ENCODE results near the gene AMOTL2. TPM values are rescaled to one million over a fixed set of nuclear protein-coding genes. Genes with fewer than 3 reads are reported as not detected.

The AMOTL2 gene
- total and polyA plus RNA-seq, 9 of the 15 experiments (the other 6 are each of a cell fraction or from before 2014, with no cell fraction given), result 0.12 to 0.31 TPM; not detected in 7

DNA sequence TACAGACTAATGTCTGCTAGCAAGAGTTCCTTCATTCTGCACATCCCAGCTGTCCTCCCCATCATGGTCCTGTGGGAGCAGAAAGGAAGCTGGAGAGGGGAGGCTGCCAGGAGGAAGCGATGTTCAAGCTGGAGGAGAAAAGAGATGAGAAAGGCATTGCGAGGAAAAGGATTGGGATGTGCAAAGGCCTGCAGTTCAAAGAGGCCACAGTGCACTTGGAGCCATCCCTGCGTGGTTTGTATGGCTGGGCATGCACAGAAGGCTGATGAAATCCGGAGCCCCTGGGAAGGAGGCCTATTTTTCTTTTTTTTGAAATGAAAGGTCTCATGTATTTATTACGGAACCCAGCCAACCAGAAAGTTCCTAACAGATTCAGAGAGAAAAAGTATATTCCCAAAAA is 22.8 kb downstream of the AMOTL2 start:
- H3K4me3 ChIP-seq, result no peak overlapping the region
- ChIA-PET CTCF (ENCODE audit: low intra/inter-chr PET ratio) (no interaction called here), POLR2A (interaction anchor here (0.5 kb wide), 1 partner anchor 331 kb away, joined by 3 read pairs; no protein-coding TSS in a partner anchor)
- no peaks in the 10 kb centered on the region for H3K36me3 ChIP-seq (ENCODE audit: control insufficient read depth, insufficient read depth, low read length)
- intact Hi-C loops (cut with micrococcal nuclease), result no loop called here
- no peak overlapping the region for H2AFZ ChIP-seq (ENCODE audit: low read depth, low read length)
- DNase-seq (ENCODE audit: extremely low read depth in 1 of 4, low spot score in 3 of 4) (no peak), ATAC-seq (no peak), FAIRE-seq (no peak)
- H3K9me3 ChIP-seq (replicated peaks; ENCODE audit: control insufficient read depth, insufficient read depth, low read depth, low read length), result no peaks in the 10 kb centered on the region
- no peaks in the 10 kb centered on the region for H4K20me1 ChIP-seq (replicated peaks; ENCODE audit: control insufficient read depth, insufficient read depth, low read length)
- H3K4me2 ChIP-seq (ENCODE audit: insufficient read depth, low read length), result no peak overlapping the region
- H3K9ac ChIP-seq (ENCODE audit: insufficient read depth in 1 of 2, low read depth in 2 of 2, low read length in 2 of 2), result no peak overlapping the region
- H3K27ac ChIP-seq (ENCODE audit: extremely low read depth, low read depth, low read length), result no peak overlapping the region
- no TSS peak for BruUV-seq (replicated peaks)
- peaks cover 0 to 24% of the 10 kb centered on the region in 2 experiments; a peak in 2 of 5 replicates for H3K27me3 ChIP-seq (ENCODE audit: control insufficient read depth in 2 of 2, insufficient read depth in 2 of 2, low read length in 2 of 2)
- H3K4me1 ChIP-seq (replicated peaks in 1 of 2; ENCODE audit: control insufficient read depth in 2 of 2, insufficient read depth in 2 of 2, low read length in 2 of 2), result no peaks in the 10 kb centered on the region
- H3K9me1 ChIP-seq (ENCODE audit: control insufficient read depth, insufficient read depth, low read length), result no peaks in the 10 kb centered on the region
- no peaks in the 10 kb centered on the region for H3K79me2 ChIP-seq (ENCODE audit: control insufficient read depth, insufficient read depth, low read length)
- 0% methylated on average over 5 of the region's 5 CpGs for WGBS (ENCODE audit: insufficient coverage, low coverage, missing lambda C conversion rate)
- in situ Hi-C loops (cut with MboI), result no loop called here
- no peak for TF ChIP-seq FOXM1 (IDR thresholded peaks at IDR 0.05; ENCODE audit: low read depth)
- TF ChIP-seq FOXM1 (CRISPR knock-in tag; IDR thresholded peaks at IDR 0.05; ENCODE audit: low read depth), result no peak
- TF ChIP-seq, protein P1, sequence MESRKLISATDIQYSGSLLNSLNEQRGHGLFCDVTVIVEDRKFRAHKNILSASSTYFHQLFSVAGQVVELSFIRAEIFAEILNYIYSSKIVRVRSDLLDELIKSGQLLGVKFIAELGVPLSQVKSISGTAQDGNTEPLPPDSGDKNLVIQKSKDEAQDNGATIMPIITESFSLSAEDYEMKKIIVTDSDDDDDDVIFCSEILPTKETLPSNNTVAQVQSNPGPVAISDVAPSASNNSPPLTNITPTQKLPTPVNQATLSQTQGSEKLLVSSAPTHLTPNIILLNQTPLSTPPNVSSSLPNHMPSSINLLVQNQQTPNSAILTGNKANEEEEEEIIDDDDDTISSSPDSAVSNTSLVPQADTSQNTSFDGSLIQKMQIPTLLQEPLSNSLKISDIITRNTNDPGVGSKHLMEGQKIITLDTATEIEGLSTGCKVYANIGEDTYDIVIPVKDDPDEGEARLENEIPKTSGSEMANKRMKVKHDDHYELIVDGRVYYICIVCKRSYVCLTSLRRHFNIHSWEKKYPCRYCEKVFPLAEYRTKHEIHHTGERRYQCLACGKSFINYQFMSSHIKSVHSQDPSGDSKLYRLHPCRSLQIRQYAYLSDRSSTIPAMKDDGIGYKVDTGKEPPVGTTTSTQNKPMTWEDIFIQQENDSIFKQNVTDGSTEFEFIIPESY (CRISPR knock-in tag; IDR thresholded peaks at IDR 0.05), result no peak
- no peak for TF ChIP-seq IFI16 (CRISPR knock-in tag; IDR thresholded peaks at IDR 0.05)
- TF ChIP-seq CBX5 (IDR thresholded peaks at IDR 0.05; ENCODE audit: borderline replicate concordance, low read depth), result no peak
- TF ChIP-seq C11orf30 (IDR thresholded peaks at IDR 0.05; ENCODE audit: low read depth), result no peak
- no peak for TF ChIP-seq NCOR1 (IDR thresholded peaks at IDR 0.05)
- TF ChIP-seq GTF2E2 (tag; IDR thresholded peaks at IDR 0.05), result no peak
- TF ChIP-seq U2AF2 (optimal IDR thresholded peaks at IDR 0.05; ENCODE audit: low read depth, low read length), result no peak
- TF ChIP-seq SIN3A (IDR thresholded peaks at IDR 0.05; ENCODE audit: borderline replicate concordance in 2 of 2, control insufficient read depth in 1 of 2, low read depth in 2 of 2, low read length in 2 of 2), result no peak
- TF ChIP-seq ATF1 (CRISPR knock-in tag; IDR thresholded peaks at IDR 0.05), result no peak
- TF ChIP-seq ATF1 (tag; IDR thresholded peaks at IDR 0.05), result no peak
- TF ChIP-seq ZNF764 (CRISPR knock-in tag; IDR thresholded peaks at IDR 0.05; ENCODE audit: low read depth), result no peak
- TF ChIP-seq, protein P2, sequence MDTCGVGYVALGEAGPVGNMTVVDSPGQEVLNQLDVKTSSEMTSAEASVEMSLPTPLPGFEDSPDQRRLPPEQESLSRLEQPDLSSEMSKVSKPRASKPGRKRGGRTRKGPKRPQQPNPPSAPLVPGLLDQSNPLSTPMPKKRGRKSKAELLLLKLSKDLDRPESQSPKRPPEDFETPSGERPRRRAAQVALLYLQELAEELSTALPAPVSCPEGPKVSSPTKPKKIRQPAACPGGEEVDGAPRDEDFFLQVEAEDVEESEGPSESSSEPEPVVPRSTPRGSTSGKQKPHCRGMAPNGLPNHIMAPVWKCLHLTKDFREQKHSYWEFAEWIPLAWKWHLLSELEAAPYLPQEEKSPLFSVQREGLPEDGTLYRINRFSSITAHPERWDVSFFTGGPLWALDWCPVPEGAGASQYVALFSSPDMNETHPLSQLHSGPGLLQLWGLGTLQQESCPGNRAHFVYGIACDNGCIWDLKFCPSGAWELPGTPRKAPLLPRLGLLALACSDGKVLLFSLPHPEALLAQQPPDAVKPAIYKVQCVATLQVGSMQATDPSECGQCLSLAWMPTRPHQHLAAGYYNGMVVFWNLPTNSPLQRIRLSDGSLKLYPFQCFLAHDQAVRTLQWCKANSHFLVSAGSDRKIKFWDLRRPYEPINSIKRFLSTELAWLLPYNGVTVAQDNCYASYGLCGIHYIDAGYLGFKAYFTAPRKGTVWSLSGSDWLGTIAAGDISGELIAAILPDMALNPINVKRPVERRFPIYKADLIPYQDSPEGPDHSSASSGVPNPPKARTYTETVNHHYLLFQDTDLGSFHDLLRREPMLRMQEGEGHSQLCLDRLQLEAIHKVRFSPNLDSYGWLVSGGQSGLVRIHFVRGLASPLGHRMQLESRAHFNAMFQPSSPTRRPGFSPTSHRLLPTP (IDR thresholded peaks at IDR 0.05; ENCODE audit: borderline replicate concordance, extremely low read depth, insufficient read length), result no peak

All from K562 (cell line).